ENCODE measurements around the gene TRPM4. TPM values are rescaled to one million over a fixed set of nuclear protein-coding genes. Genes with fewer than 3 reads are reported as not detected.

The TRPM4 gene
- 10 to 100 TPM in 3 of 4 donors, 1 to 10 TPM in 1; 6.5 to 25.8 (median 11.8) TPM for total RNA-seq

DNA sequence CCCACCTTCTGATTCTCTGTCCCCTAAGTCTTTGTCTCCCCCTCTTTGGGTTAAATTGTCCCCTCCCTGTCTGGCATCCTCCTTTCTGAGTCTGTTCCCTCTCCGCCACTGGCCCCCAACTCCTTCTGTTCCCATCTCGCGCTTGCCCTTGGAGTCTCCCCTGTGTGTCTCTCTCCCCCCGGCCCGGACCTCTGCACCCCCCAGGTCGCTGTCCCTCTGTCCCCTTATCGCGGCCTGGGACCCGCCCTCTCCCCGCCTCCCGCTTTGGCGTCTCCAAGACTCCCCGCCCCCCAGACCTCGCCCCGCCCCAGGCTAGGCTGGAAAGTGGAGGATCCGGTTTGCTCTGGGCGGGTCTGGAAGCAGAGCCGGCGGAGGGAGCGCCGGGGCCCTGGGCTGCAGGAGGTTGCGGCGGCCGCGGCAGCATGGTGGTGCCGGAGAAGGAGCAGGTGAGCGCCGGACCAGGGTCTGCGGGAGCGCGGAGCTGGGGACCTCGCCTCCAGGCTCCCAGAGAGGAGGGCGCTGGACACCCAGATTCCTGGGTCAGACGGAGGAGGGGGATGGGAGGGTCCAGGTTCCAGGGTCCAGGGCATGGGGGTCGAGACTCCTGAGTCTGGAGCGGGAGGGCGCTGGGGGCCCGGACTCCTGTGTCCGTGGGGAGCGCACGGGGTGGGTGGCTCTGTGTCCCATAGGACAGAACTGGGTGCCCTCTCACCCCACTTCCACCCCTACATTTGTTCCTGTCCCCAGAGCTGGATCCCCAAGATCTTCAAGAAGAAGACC lies at the start of gene TRPM4:
TRPM4 (plus strand) TSS at position 348 of the 780 bp plus-strand sequence; CDS start at position 423, 75 bp downstream.
- TF ChIP-seq, protein P1, sequence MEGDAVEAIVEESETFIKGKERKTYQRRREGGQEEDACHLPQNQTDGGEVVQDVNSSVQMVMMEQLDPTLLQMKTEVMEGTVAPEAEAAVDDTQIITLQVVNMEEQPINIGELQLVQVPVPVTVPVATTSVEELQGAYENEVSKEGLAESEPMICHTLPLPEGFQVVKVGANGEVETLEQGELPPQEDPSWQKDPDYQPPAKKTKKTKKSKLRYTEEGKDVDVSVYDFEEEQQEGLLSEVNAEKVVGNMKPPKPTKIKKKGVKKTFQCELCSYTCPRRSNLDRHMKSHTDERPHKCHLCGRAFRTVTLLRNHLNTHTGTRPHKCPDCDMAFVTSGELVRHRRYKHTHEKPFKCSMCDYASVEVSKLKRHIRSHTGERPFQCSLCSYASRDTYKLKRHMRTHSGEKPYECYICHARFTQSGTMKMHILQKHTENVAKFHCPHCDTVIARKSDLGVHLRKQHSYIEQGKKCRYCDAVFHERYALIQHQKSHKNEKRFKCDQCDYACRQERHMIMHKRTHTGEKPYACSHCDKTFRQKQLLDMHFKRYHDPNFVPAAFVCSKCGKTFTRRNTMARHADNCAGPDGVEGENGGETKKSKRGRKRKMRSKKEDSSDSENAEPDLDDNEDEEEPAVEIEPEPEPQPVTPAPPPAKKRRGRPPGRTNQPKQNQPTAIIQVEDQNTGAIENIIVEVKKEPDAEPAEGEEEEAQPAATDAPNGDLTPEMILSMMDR (IDR thresholded peaks at IDR 0.05; ENCODE audit: low read depth): no peak

DNA sequence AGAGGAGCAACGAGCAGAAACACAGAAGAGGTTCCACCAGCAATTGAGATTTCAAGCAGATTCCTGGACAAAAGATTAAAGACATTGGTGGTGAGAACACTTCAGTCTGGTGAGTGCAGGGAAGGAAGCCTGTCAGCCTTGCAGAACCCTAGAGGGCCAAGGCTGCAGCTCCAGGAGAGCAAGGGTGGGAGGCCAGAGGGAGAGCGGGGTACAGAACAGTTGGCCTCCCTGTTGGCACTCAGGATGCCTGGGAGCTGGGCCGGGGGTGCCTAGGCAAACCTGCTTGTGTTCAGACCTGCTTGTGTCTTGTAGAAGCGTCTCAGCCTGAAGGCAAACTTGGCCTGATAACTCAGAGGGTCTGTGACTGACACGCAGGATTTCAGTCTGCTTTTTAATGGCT lies 48.5 kb upstream of the TRPM4 start:
- TF ChIP-seq, protein P1 (IDR thresholded peaks at IDR 0.05; ENCODE audit: low read depth): no peak

DNA sequence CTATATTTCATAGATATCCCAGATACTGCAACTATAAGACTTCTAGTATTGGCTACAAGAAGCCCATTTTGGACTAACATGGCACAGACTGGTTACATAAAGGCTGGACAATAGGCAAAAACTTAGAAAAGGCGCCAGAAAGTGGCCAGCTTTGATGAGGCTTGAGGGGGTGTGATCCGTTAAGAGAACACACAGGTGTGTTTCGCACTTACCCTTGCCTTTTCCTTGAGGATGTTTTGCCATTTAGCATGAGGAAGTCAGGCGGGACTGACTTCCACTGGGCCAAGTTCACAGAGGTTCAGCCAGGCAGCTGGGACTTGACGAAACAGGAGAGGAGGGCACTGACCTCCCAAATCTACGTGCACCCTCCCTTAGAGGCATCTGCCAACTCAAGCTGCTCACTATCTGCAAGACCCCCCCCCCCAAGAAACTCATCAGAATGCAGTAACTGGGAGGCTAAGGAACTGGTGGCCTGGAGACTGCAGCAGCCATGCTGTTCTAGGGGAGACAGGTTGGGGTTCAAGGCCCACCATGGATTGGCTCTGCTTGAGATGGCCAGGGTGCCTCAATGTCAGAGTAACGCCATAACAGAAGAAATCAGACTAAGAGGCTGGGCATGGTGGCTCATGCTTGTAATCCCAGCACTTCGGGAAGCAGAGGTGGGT lies 47.9 kb upstream of the TRPM4 start:
- TF ChIP-seq, protein P1 (IDR thresholded peaks at IDR 0.05; ENCODE audit: low read depth): no peak

DNA sequence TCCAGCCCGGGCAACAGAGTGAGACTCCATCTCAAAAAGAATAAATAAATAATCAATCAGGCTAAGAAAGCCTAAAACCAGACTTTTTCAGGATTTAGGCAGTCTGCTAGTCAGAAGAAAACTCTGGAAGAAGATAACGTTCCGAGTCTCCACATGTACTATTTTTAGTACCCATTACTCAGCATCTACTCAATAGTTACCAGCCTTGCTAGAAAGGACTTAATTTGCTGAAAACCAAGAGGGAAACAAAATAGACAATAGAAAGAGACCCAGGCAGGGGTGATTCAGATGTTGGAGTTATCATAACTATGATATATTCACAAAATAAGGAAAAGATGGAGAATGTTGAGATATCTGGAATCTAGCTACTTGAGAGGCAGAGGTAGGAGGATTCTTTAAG lies 47.0 kb upstream of the TRPM4 start:
- TF ChIP-seq, protein P1 (IDR thresholded peaks at IDR 0.05; ENCODE audit: low read depth): no peak

DNA sequence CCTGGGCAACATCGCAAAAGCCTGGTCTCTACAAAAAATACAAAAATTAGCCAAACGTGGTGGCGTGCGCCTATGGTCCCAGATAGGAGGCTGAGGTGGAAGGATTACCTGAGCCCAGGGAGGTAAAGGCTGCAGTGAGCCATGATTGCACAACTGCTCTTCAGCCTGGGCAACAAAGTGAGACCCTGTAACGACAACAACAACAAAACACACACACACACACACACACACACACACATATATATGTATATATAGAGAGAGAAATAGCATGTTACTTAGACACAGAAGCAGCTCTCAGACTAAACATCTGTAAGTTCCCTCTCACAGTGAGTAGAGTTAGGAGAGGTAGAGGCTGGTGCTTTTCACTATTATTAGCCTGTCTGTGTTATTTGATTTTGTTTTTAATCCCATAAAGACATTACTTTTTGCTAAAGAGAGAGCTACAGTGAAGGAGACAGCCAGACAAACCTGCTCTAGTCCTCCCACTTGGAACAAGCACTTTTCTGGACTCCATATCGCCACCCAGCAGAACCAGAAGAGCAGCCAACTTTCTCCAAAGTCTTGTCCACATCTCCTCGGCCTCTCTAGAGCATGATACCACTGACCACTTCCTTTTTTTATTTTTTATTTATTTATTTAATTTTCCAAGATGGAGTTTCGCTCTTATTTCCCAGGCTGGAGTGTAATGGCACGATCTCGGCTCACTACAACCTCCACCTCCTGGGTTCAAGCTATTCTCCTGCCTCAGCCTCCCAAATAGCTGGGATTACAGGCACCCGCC lies 46.2 kb upstream of the TRPM4 start:
- TF ChIP-seq, protein P1 (IDR thresholded peaks at IDR 0.05; ENCODE audit: low read depth): no peak

DNA sequence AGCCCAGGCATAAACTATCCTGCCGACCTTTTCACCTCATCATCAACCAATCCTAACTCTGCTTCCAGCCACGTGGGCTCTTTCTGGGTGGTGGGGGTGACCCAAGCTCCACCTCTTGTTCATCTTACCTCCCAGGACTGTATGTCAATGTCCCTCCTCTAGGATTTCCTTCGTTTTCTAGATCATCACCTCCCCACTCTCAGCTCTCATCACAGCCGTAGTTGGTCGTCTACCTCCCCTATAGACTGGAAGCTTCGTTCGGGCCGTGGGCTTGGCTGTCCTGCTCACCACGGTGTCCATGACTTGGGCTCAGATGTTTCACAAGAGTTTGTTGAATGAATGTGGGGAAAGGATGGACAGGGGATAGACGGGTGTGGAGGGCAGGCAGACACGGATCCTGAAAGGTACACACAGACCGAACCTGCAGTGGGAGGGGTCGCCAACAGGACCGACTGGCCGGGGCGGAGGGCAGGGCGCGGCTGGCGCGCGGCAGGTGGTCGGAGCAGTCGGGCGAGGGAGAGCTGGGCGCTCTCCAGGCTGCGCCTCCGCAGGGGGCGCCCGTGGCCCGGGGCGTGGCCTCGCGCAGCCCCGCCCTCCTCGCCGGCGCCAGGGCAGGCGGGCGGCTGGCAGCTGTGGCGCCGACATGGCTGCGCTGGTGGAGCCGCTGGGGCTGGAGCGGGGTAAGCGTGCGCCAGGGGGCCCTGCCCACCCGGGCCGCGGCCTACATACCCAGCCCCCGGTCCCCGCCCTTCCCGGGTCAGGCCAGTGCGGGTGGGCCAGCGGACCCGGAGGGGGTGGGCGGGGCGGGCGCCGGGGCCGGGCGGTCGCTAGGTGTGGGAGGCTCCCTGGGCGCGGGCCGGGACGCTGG lies 43.6 kb upstream of the TRPM4 start, which contains the start of gene LIN7B:
LIN7B (plus strand) TSS at position 609 of the 868 bp plus-strand sequence; CDS start at position 644, 35 bp downstream.
- TF ChIP-seq, protein P1 (IDR thresholded peaks at IDR 0.05; ENCODE audit: low read depth): no peak

Data from subcutaneous adipose tissue (tissue), 4 donors.